GM12878 (cell line): ENCODE results near the gene ENPP7. TPM values are rescaled to one million over a fixed set of nuclear protein-coding genes. Genes with fewer than 3 reads are reported as not detected.

ENCODE experiments used
- ATAC-seq: fragments of 200-7000 bp; cut with Tn5 transposase; 3 replicates; pipeline ENCODE4 v1.9.1; 2020; ENCODE audit warnings: mild to moderate bottlenecking, moderate library complexity
- BruUV-seq: library from RNA; stranded (reverse); fragments of 400-500 nt; replicated peaks from 2 replicates; lab custom pipeline; 2021; lab: Mats Ljungman, UMichigan
- CTCF ChIA-PET: fragments of 300-600 bp; sonication (Branson Sonifier 250); formaldehyde crosslinking; extraction: SDS; loops from one replicate; lab custom pipeline; 2021; ENCODE audit warnings: inconsistent platforms; lab: Yijun Ruan, JAX
- POLR2A ChIA-PET: fragments of 350-600 bp; formaldehyde crosslinking; extraction: SDS; loops from one replicate; lab custom pipeline; 2021; ENCODE audit warnings: inconsistent platforms; lab: Charles Lee
- RAD21 ChIA-PET: fragments of 300-600 bp; sonication (Branson Sonifier 250); formaldehyde crosslinking; loops from one replicate; lab custom pipeline; 2023; ENCODE audit warnings: antibody characterized with exemption; ENCODE audit not compliant: unreplicated experiment; lab: Charles Lee
- SMC1A ChIA-PET: fragments of 300-600 bp; sonication (Branson Sonifier 250); formaldehyde crosslinking; loops from one replicate; lab custom pipeline; 2023; ENCODE audit not compliant: unreplicated experiment, uncharacterized antibody; lab: Charles Lee
- DNase-seq: peaks from one replicate; pipeline ENCODE4 v3.0.0-alpha.2; 2011; ENCODE audit warnings: low read depth, low spot score
- FAIRE-seq: peaks from 3 replicates; lab custom pipeline; 2011; peaks lifted over from hg19 to GRCh38; lab: Jason Lieb, UNC
- H2AFZ ChIP-seq: 2 replicates; pipeline ENCODE4 v1.6.0; 2011; ENCODE audit warnings: low read depth, low read length, control low read depth; ENCODE audit not compliant: control insufficient read depth
- H3K27ac ChIP-seq: 2 replicates; pipeline ENCODE4 v1.5.1; 2011; ENCODE audit warnings: control low read depth; ENCODE audit not compliant: control insufficient read depth, insufficient read depth
- H3K27me3 ChIP-seq, 2 experiments: replicated peaks in 1 of 2; 2 replicates each; pipeline versions ENCODE4 v1.6.0 to v1.6.1; 2011; ENCODE audit warnings: low read length in 1 of 2; ENCODE audit not compliant: control insufficient read depth in 2 of 2, insufficient read depth in 2 of 2
- H3K36me3 ChIP-seq, 2 experiments: 2 replicates each; pipeline ENCODE4 v1.5.1; 2011; ENCODE audit warnings: low read length in 1 of 2; ENCODE audit not compliant: control insufficient read depth in 2 of 2, insufficient read depth in 2 of 2
- H3K4me1 ChIP-seq: 2 replicates; pipeline ENCODE4 v1.6.1; 2011; ENCODE audit warnings: mild to moderate bottlenecking, low read length, moderate library complexity, mixed read lengths; ENCODE audit not compliant: control insufficient read depth, insufficient read depth
- H3K4me2 ChIP-seq: 2 replicates; pipeline ENCODE4 v1.6.0; 2011; ENCODE audit warnings: control low read depth; ENCODE audit not compliant: control insufficient read depth, insufficient read depth
- H3K4me3 ChIP-seq: fragments of 200-600 bp; sonication (generic); 2 replicates; pipeline ENCODE4 v1.5.1; 2016
- H3K79me2 ChIP-seq: 2 replicates; pipeline ENCODE4 v1.6.0; 2011; ENCODE audit warnings: low read length; ENCODE audit not compliant: control insufficient read depth, insufficient read depth
- H3K9ac ChIP-seq: 2 replicates; pipeline ENCODE4 v1.8.0; 2011; ENCODE audit warnings: low read length, control low read depth, mixed read lengths; ENCODE audit not compliant: control insufficient read depth, insufficient read depth
- H3K9me3 ChIP-seq: replicated peaks from 3 replicates; pipeline ENCODE4 v1.5.1; 2011; ENCODE audit warnings: mild to moderate bottlenecking, low read length; ENCODE audit not compliant: control insufficient read depth, insufficient read depth
- H4K20me1 ChIP-seq: 2 replicates; pipeline ENCODE4 v1.6.0; 2011; ENCODE audit not compliant: control insufficient read depth, insufficient read depth
- BHLHE40 ChIP-seq, 2 experiments: fragments of 450-650 bp in 1 of 2; IDR thresholded peaks; 2 replicates each; pipeline ENCODE4 v1.6.1; 2011 to 2017; ENCODE audit warnings: low read depth in 2 of 2, borderline replicate concordance in 1 of 2, improper control_type of control experiment in 1 of 2, low read length in 1 of 2, mild to moderate bottlenecking in 1 of 2
- CBX5 ChIP-seq: sonication (generic); IDR thresholded peaks from 2 replicates; pipeline ENCODE4 v1.6.1; 2016; ENCODE audit warnings: low read depth, moderate library complexity, mild to moderate bottlenecking, inconsistent platforms
- DPF2 ChIP-seq: fragments of 450-650 bp; IDR thresholded peaks from 2 replicates; pipeline ENCODE4 v1.6.1; 2017; ENCODE audit warnings: mild to moderate bottlenecking
- EED ChIP-seq: sonication (generic); IDR thresholded peaks from 2 replicates; pipeline ENCODE4 v1.6.1; 2016; ENCODE audit warnings: antibody characterized with exemption, low read depth
- EGR1 ChIP-seq, 2 experiments: IDR thresholded peaks; 1 replicate in 1 of 2; 2 replicates in 1 of 2; pipeline ENCODE4 v1.6.1; 2011 to 2012; ENCODE audit warnings: low read depth in 2 of 2, low read length in 2 of 2, borderline replicate concordance in 1 of 2, mild to moderate bottlenecking in 1 of 2, moderate library complexity in 1 of 2
- EP300 ChIP-seq, 2 experiments: fragments of 150-350 bp in 1 of 2; IDR thresholded peaks; 2 replicates each; pipeline ENCODE4 v1.6.1; 2011 to 2012; ENCODE audit warnings: low read depth in 2 of 2, low read length in 2 of 2, borderline replicate concordance in 1 of 2, improper control_type of control experiment in 1 of 2, inconsistent platforms in 1 of 2; ENCODE audit not compliant: control insufficient read depth in 1 of 2
- GATAD2B ChIP-seq: fragments of 450-650 bp; conservative IDR thresholded peaks from 2 replicates; pipeline ENCODE4 v1.6.1; 2017; ENCODE audit warnings: low read depth, mild to moderate bottlenecking, moderate library complexity
- HDAC2 ChIP-seq: fragments of 200-600 bp; sonication (generic); IDR thresholded peaks from 2 replicates; pipeline ENCODE4 v1.6.1; 2017
- IKZF1 ChIP-seq: fragments of 450-650 bp; conservative IDR thresholded peaks from 2 replicates; pipeline ENCODE4 v1.6.1; 2017; ENCODE audit warnings: antibody characterized with exemption, mild to moderate bottlenecking
- IRF4 ChIP-seq: IDR thresholded peaks from 2 replicates; pipeline ENCODE4 v1.6.1; 2011; ENCODE audit warnings: low read depth, low read length
- LARP7 ChIP-seq: fragments of 450-650 bp; IDR thresholded peaks from 2 replicates; pipeline ENCODE4 v1.6.1; 2017; ENCODE audit warnings: mild to moderate bottlenecking
- MYC ChIP-seq: IDR thresholded peaks from 2 replicates; pipeline ENCODE4 v1.6.1; 2011; ENCODE audit warnings: mild to moderate bottlenecking, low read length, moderate library complexity, inconsistent platforms; ENCODE audit not compliant: insufficient read depth, insufficient replicate concordance, insufficient read length, severe bottlenecking
- NR2F1 ChIP-seq: fragments of 450-650 bp; conservative IDR thresholded peaks from 2 replicates; pipeline ENCODE4 v1.6.1; 2017; ENCODE audit warnings: mild to moderate bottlenecking
- POLR2A ChIP-seq: IDR thresholded peaks from 2 replicates; pipeline ENCODE4 v1.6.1; 2011; ENCODE audit warnings: low read depth, mild to moderate bottlenecking, low read length
- RAD21 ChIP-seq: IDR thresholded peaks from 2 replicates; pipeline ENCODE4 v1.6.1; 2011; ENCODE audit warnings: mild to moderate bottlenecking, low read depth, low read length, moderate library complexity; ENCODE audit not compliant: insufficient read depth
- RBBP5 ChIP-seq: fragments of 200-600 bp; sonication (generic); conservative IDR thresholded peaks from 2 replicates; pipeline ENCODE4 v1.6.1; 2016
- RELA ChIP-seq: fragments of 450-650 bp; IDR thresholded peaks from 2 replicates; pipeline ENCODE4 v1.8.0; 2014; ENCODE audit warnings: borderline replicate concordance; ENCODE audit not compliant: partially characterized antibody
- SMC3 ChIP-seq: IDR thresholded peaks from 2 replicates; pipeline ENCODE4 v1.6.1; 2011; ENCODE audit warnings: low read length, improper control_type of control experiment, borderline replicate concordance
- ZNF274 ChIP-seq: IDR thresholded peaks from one replicate; pipeline ENCODE4 v1.8.0; 2011; ENCODE audit not compliant: insufficient read length, insufficient read depth
- WGBS: methylation state at CpG from one replicate; pipeline ENCODE4 v1.1.6; 2016; ENCODE audit warnings: low lambda C conversion rate; ENCODE audit not compliant: insufficient replicate concordance, insufficient coverage; ENCODE audit errors: missing lambda C conversion rate; 5-methylcytosine and 5-hydroxymethylcytosine counted together
- in situ Hi-C: fragments of 300-500 bp; cut with MboI; formaldehyde crosslinking; loops from 9 replicates; pipeline ENCODE4 v1.14.3; 2018; ENCODE audit warnings: mixed read lengths
- intact Hi-C: fragments of 100-400 bp; cut with micrococcal nuclease; formaldehyde crosslinking; loops from one replicate; pipeline ENCODE4 v1.14.2; 2022; ENCODE audit not compliant: unreplicated experiment
- polyA plus RNA-seq, 11 experiments: library from polyadenylated mRNA; depleted of rRNA in 4 of 11; unstranded in 6 of 11; stranded (reverse) in 5 of 11; fragments of >200 nt; fragmentation: Nextera tagmentation in 4 of 11; fragmentation: Illumina TruSeq in 1 of 11; extraction: Ambion mirVana in 4 of 11; extraction: Trizol in 1 of 11; gene quantifications; 1 replicate in 1 of 11; 2 replicates in 10 of 11; pipeline versions ENCODE4 v1.2.1 to v1.2.3, GENCODE V29; 2011 to 2016; ENCODE audit warnings: inconsistent platforms in 2 of 11, missing spikeins in 2 of 11, low read depth in 1 of 11
- total RNA-seq, 4 experiments: library from RNA; depleted of rRNA in 3 of 4; stranded (reverse); fragments of >200 nt in 3 of 4; fragmentation: Illumina TruSeq in 1 of 4; extraction: Trizol in 1 of 4; gene quantifications; 2 replicates each; pipeline versions ENCODE4 v1.2.1 to v1.2.3, GENCODE V29; 2013 to 2021
- TF ChIP-seq, protein P1 (sequence below): fragments of 450-650 bp; formaldehyde crosslinking; IDR thresholded peaks from 2 replicates; pipeline ENCODE4 v1.5.0; 2022; ENCODE audit warnings: mild to moderate bottlenecking, missing genetic modification characterization
- TF ChIP-seq, protein P2 (sequence below): fragments of 450-650 bp; IDR thresholded peaks from 2 replicates; pipeline ENCODE4 v1.6.1; 2017; ENCODE audit warnings: borderline replicate concordance

ENPP7 gene
- total and polyA plus RNA-seq, 10 of the 15 experiments (the other 5 are each of a cell fraction or from before 2014, with no cell fraction given): 0.04 to 0.41 (median 0.18) TPM; not detected in 1

DNA sequence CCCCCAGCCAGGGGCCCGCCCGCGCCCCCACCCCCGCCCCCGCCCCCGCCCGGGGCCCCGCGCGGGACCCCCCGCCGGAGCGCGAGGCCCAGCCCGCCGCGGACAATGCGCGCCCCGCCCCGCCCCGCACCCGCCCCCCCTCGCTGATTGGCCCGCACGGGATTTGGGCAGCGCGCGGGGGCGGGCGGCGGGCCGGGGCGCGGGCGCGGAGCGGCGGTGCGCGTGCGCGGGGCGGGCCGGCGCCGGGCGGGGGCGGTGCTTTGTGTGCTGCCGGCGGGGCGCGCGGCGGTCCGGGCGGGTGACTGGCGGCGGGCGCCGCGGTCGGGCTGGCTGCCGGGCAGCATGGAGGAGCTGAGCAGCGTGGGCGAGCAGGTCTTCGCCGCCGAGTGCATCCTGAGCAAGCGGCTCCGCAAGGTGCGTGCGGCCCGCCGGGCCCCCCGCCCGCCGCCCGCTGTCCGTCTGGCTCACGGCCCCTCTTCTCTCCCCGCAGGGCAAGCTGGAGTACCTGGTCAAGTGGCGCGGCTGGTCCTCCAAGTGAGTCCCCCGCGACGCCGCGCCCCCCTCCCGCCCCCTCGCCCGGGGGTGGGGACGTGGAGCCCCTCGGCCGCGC, 47.3 kb downstream of the ENPP7 start, which contains the start of gene CBX2:
TSS of gene CBX2 (plus strand) at position 255 of the 610 bp plus-strand sequence. CDS start at position 343, 88 bp downstream.
- H3K4me3 ChIP-seq: peak within 1 kb of the TSS; percentile 75
- no peaks in the 10 kb centered on the region for H3K9me3 ChIP-seq
- in situ Hi-C loops (no loop called here), intact Hi-C loops (no loop called here)
- SMC1A ChIA-PET: interaction anchor here (1.3 to 1.4 kb wide), 2 partner anchors 9 to 19 kb away, joined by 3 read pairs; partner anchors contain the start of gene CBX8
- peak; percentile 82 for ATAC-seq
- no peak within 1 kb of the TSS for H3K27ac ChIP-seq
- peak within 1 kb of the TSS; percentile 95 for H3K4me2 ChIP-seq
- WGBS: no CpG with 5 or more reads among the region's 96 CpGs
- peak within 1 kb of the TSS; percentile 74 for H2AFZ ChIP-seq
- H3K36me3 ChIP-seq: no peaks in the 10 kb centered on the region
- no peaks in the 10 kb centered on the region for H4K20me1 ChIP-seq
- no peak for DNase-seq
- no TSS peak for BruUV-seq
- FAIRE-seq: no peak
- peaks cover 11% of the 10 kb centered on the region for H3K4me1 ChIP-seq
- CTCF ChIA-PET: interaction anchor here (0.8 to 1.6 kb wide), 6 partner anchors 9 to 323 kb away, joined by 3 to 6 read pairs (median 4); partner anchors contain the start of gene GAA
- H3K9ac ChIP-seq: no peak within 1 kb of the TSS; the same call in 1 of the 2 replicates
- no peaks in the 10 kb centered on the region for H3K79me2 ChIP-seq
- RAD21 ChIA-PET: interaction anchor here (0.6 to 1.1 kb wide), 2 partner anchors 32 to 61 kb away, joined by 3 read pairs; partner anchors contain the start of gene CBX4
- peaks cover 7 to 11% of the 10 kb centered on the region in 2 experiments for H3K27me3 ChIP-seq
- POLR2A ChIA-PET: no interaction called here
- TF ChIP-seq, protein P1, sequence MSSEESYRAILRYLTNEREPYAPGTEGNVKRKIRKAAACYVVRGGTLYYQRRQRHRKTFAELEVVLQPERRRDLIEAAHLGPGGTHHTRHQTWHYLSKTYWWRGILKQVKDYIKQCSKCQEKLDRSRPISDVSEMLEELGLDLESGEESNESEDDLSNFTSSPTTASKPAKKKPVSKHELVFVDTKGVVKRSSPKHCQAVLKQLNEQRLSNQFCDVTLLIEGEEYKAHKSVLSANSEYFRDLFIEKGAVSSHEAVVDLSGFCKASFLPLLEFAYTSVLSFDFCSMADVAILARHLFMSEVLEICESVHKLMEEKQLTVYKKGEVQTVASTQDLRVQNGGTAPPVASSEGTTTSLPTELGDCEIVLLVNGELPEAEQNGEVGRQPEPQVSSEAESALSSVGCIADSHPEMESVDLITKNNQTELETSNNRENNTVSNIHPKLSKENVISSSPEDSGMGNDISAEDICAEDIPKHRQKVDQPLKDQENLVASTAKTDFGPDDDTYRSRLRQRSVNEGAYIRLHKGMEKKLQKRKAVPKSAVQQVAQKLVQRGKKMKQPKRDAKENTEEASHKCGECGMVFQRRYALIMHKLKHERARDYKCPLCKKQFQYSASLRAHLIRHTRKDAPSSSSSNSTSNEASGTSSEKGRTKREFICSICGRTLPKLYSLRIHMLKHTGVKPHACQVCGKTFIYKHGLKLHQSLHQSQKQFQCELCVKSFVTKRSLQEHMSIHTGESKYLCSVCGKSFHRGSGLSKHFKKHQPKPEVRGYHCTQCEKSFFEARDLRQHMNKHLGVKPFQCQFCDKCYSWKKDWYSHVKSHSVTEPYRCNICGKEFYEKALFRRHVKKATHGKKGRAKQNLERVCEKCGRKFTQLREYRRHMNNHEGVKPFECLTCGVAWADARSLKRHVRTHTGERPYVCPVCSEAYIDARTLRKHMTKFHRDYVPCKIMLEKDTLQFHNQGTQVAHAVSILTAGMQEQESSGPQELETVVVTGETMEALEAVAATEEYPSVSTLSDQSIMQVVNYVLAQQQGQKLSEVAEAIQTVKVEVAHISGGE (CRISPR knock-in tag): no peak
- peak in 1 of 2 experiments; percentile 55; a peak in 2 of 4 replicates for TF ChIP-seq BHLHE40 (IDR thresholded peaks at IDR 0.05; ENCODE audit: borderline replicate concordance in 1 of 2, low read depth in 2 of 2, low read length in 1 of 2)
- peak; percentile 50; the same call in 1 of the 2 replicates for TF ChIP-seq POLR2A
- no peak for TF ChIP-seq CBX5
- TF ChIP-seq ZNF274: no peak
- TF ChIP-seq SMC3: no peak
- no peak for TF ChIP-seq HDAC2
- TF ChIP-seq, protein P2, sequence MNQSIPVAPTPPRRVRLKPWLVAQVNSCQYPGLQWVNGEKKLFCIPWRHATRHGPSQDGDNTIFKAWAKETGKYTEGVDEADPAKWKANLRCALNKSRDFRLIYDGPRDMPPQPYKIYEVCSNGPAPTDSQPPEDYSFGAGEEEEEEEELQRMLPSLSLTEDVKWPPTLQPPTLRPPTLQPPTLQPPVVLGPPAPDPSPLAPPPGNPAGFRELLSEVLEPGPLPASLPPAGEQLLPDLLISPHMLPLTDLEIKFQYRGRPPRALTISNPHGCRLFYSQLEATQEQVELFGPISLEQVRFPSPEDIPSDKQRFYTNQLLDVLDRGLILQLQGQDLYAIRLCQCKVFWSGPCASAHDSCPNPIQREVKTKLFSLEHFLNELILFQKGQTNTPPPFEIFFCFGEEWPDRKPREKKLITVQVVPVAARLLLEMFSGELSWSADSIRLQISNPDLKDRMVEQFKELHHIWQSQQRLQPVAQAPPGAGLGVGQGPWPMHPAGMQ: no peak
- no peak for TF ChIP-seq EP300 (IDR thresholded peaks at IDR 0.05; ENCODE audit: borderline replicate concordance in 1 of 2, control insufficient read depth in 1 of 2, low read depth in 2 of 2, low read length in 2 of 2)
- TF ChIP-seq DPF2: peak; percentile 43; the same call in 1 of the 2 replicates
- peak; percentile 65; the same call in 1 of the 2 replicates for TF ChIP-seq IKZF1
- no peak for TF ChIP-seq RAD21
- peak in 1 of 2 experiments; percentile 85; a peak in 2 of 3 replicates for TF ChIP-seq EGR1 (IDR thresholded peaks at IDR 0.05; ENCODE audit: borderline replicate concordance in 1 of 2, low read depth in 2 of 2, low read length in 2 of 2)
- 0 out of 2 replicates have a peak, but pooled peaks have one; percentile 10 for TF ChIP-seq NR2F1
- TF ChIP-seq EED: no peak
- 0 out of 2 replicates have a peak, but pooled peaks have one; percentile 54 for TF ChIP-seq LARP7
- no peak for TF ChIP-seq RBBP5
- no peak for TF ChIP-seq MYC
- no peak for TF ChIP-seq IRF4
- TF ChIP-seq GATAD2B: peak; percentile 51
- TF ChIP-seq RELA: no peak
